Liver (tissue), 9 donors: ENCODE measurements around the gene INPP4B. TPM values are rescaled to one million over a fixed set of nuclear protein-coding genes. Genes with fewer than 3 reads are reported as not detected.

Experiments
- DNase-seq: peaks from one replicate; pipeline ENCODE4 v3.0.0-alpha.2; 2017; ENCODE audit warnings: low spot score
- H3K27ac ChIP-seq, 2 donors: one replicate each; pipeline ENCODE4 v1.7.0; 2013; ENCODE audit warnings: inconsistent platforms in 2 of 2, low read length in 2 of 2, control low read depth in 1 of 2, low read depth in 1 of 2, mild to moderate bottlenecking in 1 of 2
- H3K27me3 ChIP-seq, 4 donors: one replicate each; pipeline versions ENCODE4 v1.6.1 to v1.7.0; 2013; ENCODE audit warnings: low read length in 3 of 4, inconsistent platforms in 1 of 4, mild to moderate bottlenecking in 1 of 4, moderate library complexity in 1 of 4; ENCODE audit not compliant: control insufficient read depth in 4 of 4, insufficient read depth in 4 of 4
- H3K36me3 ChIP-seq, 4 donors: one replicate each; pipeline versions ENCODE4 v1.6.1 to v1.7.0; 2013; ENCODE audit warnings: low read length in 3 of 4, mild to moderate bottlenecking in 3 of 4, low read depth in 1 of 4, moderate library complexity in 1 of 4; ENCODE audit not compliant: control insufficient read depth in 4 of 4, insufficient read depth in 3 of 4
- H3K4me1 ChIP-seq, 4 donors: one replicate each; pipeline versions ENCODE4 v1.6.1 to v1.7.0; 2013; ENCODE audit warnings: low read length in 3 of 4, mild to moderate bottlenecking in 3 of 4, moderate library complexity in 1 of 4; ENCODE audit not compliant: control insufficient read depth in 4 of 4, insufficient read depth in 4 of 4
- H3K4me3 ChIP-seq, 3 donors: one replicate each; pipeline versions ENCODE4 v1.6.1 to v1.7.0; 2013; ENCODE audit warnings: low read length in 3 of 3, control low read depth in 1 of 3, low read depth in 1 of 3, mild to moderate bottlenecking in 1 of 3
- H3K9ac ChIP-seq, 2 donors: one replicate each; pipeline ENCODE4 v1.7.0; 2013; ENCODE audit warnings: low read length in 2 of 2, mild to moderate bottlenecking in 2 of 2, moderate library complexity in 2 of 2, control low read depth in 1 of 2, low read depth in 1 of 2
- H3K9me3 ChIP-seq, 4 donors: one replicate each; pipeline versions ENCODE4 v1.6.1 to v1.7.0; 2013; ENCODE audit warnings: low read length in 3 of 4; ENCODE audit not compliant: control insufficient read depth in 4 of 4
- CTCF ChIP-seq: fragments of 150-350 bp; IDR thresholded peaks from 2 replicates; pipeline ENCODE4 v1.5.1; 2017; ENCODE audit warnings: improper control_type of control experiment, low read depth, low read length; ENCODE audit not compliant: missing input control
- EGR1 ChIP-seq, 2 donors: IDR thresholded peaks; 2 replicates each; pipeline ENCODE4 v1.6.1; 2016 to 2018; ENCODE audit warnings: antibody characterized with exemption in 2 of 2, low read depth in 2 of 2
- FOXA1 ChIP-seq: IDR thresholded peaks from 2 replicates; pipeline ENCODE4 v1.6.1; 2016; ENCODE audit warnings: antibody characterized with exemption
- FOXA2 ChIP-seq: IDR thresholded peaks from 2 replicates; pipeline ENCODE4 v1.6.1; 2016; ENCODE audit warnings: antibody characterized with exemption
- GABPA ChIP-seq, 2 donors: IDR thresholded peaks in 1 of 2; conservative IDR thresholded peaks in 1 of 2; 2 replicates each; pipeline ENCODE4 v1.6.1; 2016; ENCODE audit warnings: antibody characterized with exemption in 2 of 2, mild to moderate bottlenecking in 1 of 2, moderate library complexity in 1 of 2
- HNF4G ChIP-seq: IDR thresholded peaks from 2 replicates; pipeline ENCODE4 v1.6.1; 2016; ENCODE audit warnings: antibody characterized with exemption
- JUND ChIP-seq, 2 donors: IDR thresholded peaks; 2 replicates each; pipeline ENCODE4 v1.6.1; 2016; ENCODE audit warnings: antibody characterized with exemption in 2 of 2
- MAX ChIP-seq: IDR thresholded peaks from 2 replicates; pipeline ENCODE4 v1.6.1; 2016; ENCODE audit warnings: antibody characterized with exemption
- NR2F2 ChIP-seq: IDR thresholded peaks from 2 replicates; pipeline ENCODE4 v1.6.1; 2016; ENCODE audit warnings: antibody characterized with exemption
- RAD21 ChIP-seq, 2 donors: IDR thresholded peaks; 2 replicates each; pipeline ENCODE4 v1.6.1; 2016; ENCODE audit warnings: antibody characterized with exemption in 2 of 2, mild to moderate bottlenecking in 2 of 2
- RXRA ChIP-seq, 2 donors: IDR thresholded peaks; 2 replicates each; pipeline ENCODE4 v1.6.1; 2017 to 2018; ENCODE audit warnings: antibody characterized with exemption in 2 of 2, mild to moderate bottlenecking in 1 of 2
- SP1 ChIP-seq: IDR thresholded peaks from 2 replicates; pipeline ENCODE4 v1.6.1; 2018; ENCODE audit warnings: antibody characterized with exemption, mild to moderate bottlenecking
- TAF1 ChIP-seq: conservative IDR thresholded peaks from 2 replicates; pipeline ENCODE4 v1.6.1; 2016; ENCODE audit warnings: antibody characterized with exemption, mild to moderate bottlenecking
- YY1 ChIP-seq: IDR thresholded peaks from 2 replicates; pipeline ENCODE4 v1.6.1; 2016; ENCODE audit warnings: antibody characterized with exemption, mild to moderate bottlenecking
- WGBS: extraction: QIAGEN DNeasy Blood & Tissue Kit; methylation state at CpG from one replicate; pipeline ENCODE4 v1.1.7; 2013; 5-methylcytosine and 5-hydroxymethylcytosine counted together
- polyA plus RNA-seq, 2 donors: library from polyadenylated mRNA; stranded (reverse) in 1 of 2; unstranded in 1 of 2; fragments of 200-250 nt in 1 of 2; fragments of >200 nt in 1 of 2; fragmentation: Nextera tagmentation in 1 of 2; extraction: Ambion mirVana in 1 of 2; gene quantifications; one replicate each; pipeline versions ENCODE4 v1.2.1 to v1.2.3, GENCODE V29; 2013 to 2015
- total RNA-seq, 2 donors: library from RNA; depleted of rRNA; stranded (reverse); fragments of >200 nt; gene quantifications; one replicate each; pipeline ENCODE4 v1.2.3, GENCODE V29; 2014
- TF ChIP-seq, protein P1 (sequence below): IDR thresholded peaks from 2 replicates; pipeline ENCODE4 v1.6.1; 2016; ENCODE audit warnings: antibody characterized with exemption, mild to moderate bottlenecking
- TF ChIP-seq, protein P2 (sequence below): IDR thresholded peaks from 2 replicates; pipeline ENCODE4 v1.6.1; 2016; ENCODE audit warnings: antibody characterized with exemption
- donor health status: healthy.
- donor health status: healthy.
- donor health status: healthy.
- donor health status: healthy.
- donor health status: healthy.

The INPP4B gene
- total and polyA plus RNA-seq, 4 donors, result 0.43 to 2.8 (median 1.6) TPM

DNA sequence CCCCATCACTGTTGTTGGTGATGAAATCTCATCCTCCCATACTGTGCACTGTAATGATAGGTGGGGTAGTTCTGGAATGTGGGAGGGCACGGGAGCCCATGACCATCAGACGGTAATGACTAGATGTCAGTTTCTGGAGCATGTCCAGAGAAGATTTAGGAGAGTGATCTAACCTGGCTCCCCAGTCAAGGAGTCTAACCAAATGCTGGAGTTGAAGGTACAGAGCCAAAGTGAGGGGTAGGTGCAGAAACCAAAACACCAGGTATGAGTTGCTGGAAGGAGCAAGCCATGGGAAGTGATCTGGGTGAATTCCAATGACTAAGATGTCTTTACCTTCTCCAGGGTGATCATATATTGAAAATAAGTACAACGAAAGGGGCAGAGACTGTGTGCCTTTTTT, 296.9 kb downstream of the INPP4B start:
- Histone ChIP-seq H3K4me1 (no peaks in the 10 kb centered on the region), H3K9me3 (no peaks in the 10 kb centered on the region), H3K36me3 (no peaks in the 10 kb centered on the region), H3K9ac (no peak overlapping the region), H3K4me3 (no peak overlapping the region), H3K27ac (no peak overlapping the region), H3K27me3 (no peaks in the 10 kb centered on the region)
- 84% methylated on average over 3 of the region's 3 CpGs for WGBS
- no peak for TF ChIP-seq NR2F2
- TF ChIP-seq RAD21 (IDR thresholded peaks at IDR 0.05), result no peak
- no peak for DNase-seq

- no peak overlapping the region for H3K4me3 ChIP-seq
- no peak overlapping the region for H3K27ac ChIP-seq
- H3K36me3 ChIP-seq, result no peaks in the 10 kb centered on the region
- 37% methylated on average over 1 of the region's 1 CpG for WGBS
- H3K9me3 ChIP-seq, result no peaks in the 10 kb centered on the region
- no peak for TF ChIP-seq SP1
- no peak for TF ChIP-seq MAX
- TF ChIP-seq NR2F2, result no peak
- no peak for TF ChIP-seq EGR1 (IDR thresholded peaks at IDR 0.05; ENCODE audit: low read depth in 2 of 2)
- TF ChIP-seq FOXA2, result no peak
- TF ChIP-seq FOXA1, result no peak
- TF ChIP-seq, protein P1, sequence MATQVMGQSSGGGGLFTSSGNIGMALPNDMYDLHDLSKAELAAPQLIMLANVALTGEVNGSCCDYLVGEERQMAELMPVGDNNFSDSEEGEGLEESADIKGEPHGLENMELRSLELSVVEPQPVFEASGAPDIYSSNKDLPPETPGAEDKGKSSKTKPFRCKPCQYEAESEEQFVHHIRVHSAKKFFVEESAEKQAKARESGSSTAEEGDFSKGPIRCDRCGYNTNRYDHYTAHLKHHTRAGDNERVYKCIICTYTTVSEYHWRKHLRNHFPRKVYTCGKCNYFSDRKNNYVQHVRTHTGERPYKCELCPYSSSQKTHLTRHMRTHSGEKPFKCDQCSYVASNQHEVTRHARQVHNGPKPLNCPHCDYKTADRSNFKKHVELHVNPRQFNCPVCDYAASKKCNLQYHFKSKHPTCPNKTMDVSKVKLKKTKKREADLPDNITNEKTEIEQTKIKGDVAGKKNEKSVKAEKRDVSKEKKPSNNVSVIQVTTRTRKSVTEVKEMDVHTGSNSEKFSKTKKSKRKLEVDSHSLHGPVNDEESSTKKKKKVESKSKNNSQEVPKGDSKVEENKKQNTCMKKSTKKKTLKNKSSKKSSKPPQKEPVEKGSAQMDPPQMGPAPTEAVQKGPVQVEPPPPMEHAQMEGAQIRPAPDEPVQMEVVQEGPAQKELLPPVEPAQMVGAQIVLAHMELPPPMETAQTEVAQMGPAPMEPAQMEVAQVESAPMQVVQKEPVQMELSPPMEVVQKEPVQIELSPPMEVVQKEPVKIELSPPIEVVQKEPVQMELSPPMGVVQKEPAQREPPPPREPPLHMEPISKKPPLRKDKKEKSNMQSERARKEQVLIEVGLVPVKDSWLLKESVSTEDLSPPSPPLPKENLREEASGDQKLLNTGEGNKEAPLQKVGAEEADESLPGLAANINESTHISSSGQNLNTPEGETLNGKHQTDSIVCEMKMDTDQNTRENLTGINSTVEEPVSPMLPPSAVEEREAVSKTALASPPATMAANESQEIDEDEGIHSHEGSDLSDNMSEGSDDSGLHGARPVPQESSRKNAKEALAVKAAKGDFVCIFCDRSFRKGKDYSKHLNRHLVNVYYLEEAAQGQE, result no peak
- no peak for TF ChIP-seq HNF4G
- TF ChIP-seq JUND (IDR thresholded peaks at IDR 0.05), result no peak
- no peak for TF ChIP-seq CTCF
- no peak for TF ChIP-seq GABPA (IDR thresholded peaks at IDR 0.05 in 1 of 2, conservative IDR thresholded peaks at IDR 0.05 in 1 of 2)
- TF ChIP-seq, protein P2, sequence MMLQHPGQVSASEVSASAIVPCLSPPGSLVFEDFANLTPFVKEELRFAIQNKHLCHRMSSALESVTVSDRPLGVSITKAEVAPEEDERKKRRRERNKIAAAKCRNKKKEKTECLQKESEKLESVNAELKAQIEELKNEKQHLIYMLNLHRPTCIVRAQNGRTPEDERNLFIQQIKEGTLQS, result no peak
- TF ChIP-seq TAF1, result no peak
- TF ChIP-seq YY1, result no peak
- no peak for TF ChIP-seq RAD21 (IDR thresholded peaks at IDR 0.05)
- no peak for TF ChIP-seq RXRA (IDR thresholded peaks at IDR 0.05)
- H3K27me3 ChIP-seq, result no peaks in the 10 kb centered on the region
- DNase-seq, result no peak
- H3K9ac ChIP-seq, result no peak overlapping the region
- no peaks in the 10 kb centered on the region for H3K4me1 ChIP-seq
These were observed 297.6 kb downstream of the INPP4B start for GRCh38 chr4:142548491-142548890.
